Measurements from ENCODE around the gene PLA2G2A. TPM values are rescaled to one million over a fixed set of nuclear protein-coding genes. Genes with fewer than 3 reads are reported as not detected.

Gene PLA2G2A
- total and polyA plus RNA-seq, 8 donors: 2.8 to 52.3 (median 24.4) TPM

GRCh38 chr1:19940486-19941205, 38.8 kb downstream of the PLA2G2A start:
- intact Hi-C loops (cut with DNase I; ENCODE audit: low total_unique reads): no loop called here
- Histone ChIP-seq H3K27ac (no peak overlapping the region), H3K9me3 (no peaks in the 10 kb centered on the region), H3K36me3 (no peaks in the 10 kb centered on the region), H3K4me3 (no peak overlapping the region), H3K4me1 (no peaks in the 10 kb centered on the region), H3K27me3 (no peaks in the 10 kb centered on the region)
- no peak for TF ChIP-seq POLR2A (IDR thresholded peaks at IDR 0.05)
- no peak for TF ChIP-seq POLR2AphosphoS5 (IDR thresholded peaks at IDR 0.05)
- no peak for TF ChIP-seq EP300 (IDR thresholded peaks at IDR 0.05)
- TF ChIP-seq CTCF (IDR thresholded peaks at IDR 0.05): no peak
- DNase-seq: no peak
- WGBS, 5 donors: 53 to 67% (median 60%) methylated on average over 7 of the region's 7 CpGs

- Histone ChIP-seq H3K4me3 (no peak overlapping the region), H3K9me3 (peaks cover 0 to under 1% (median 0%) of the 10 kb centered on the region in 4 donors), H3K27ac (no peak overlapping the region), H3K36me3 (no peaks in the 10 kb centered on the region), H3K4me1 (no peaks in the 10 kb centered on the region), H3K27me3 (no peaks in the 10 kb centered on the region)
- intact Hi-C loops (cut with DNase I; ENCODE audit: low total_unique reads): no loop called here
- WGBS, 5 donors: 88 to 95% (median 90%) methylated on average over 1 of the region's 1 CpG
- TF ChIP-seq POLR2AphosphoS5 (IDR thresholded peaks at IDR 0.05): no peak
- TF ChIP-seq EP300 (IDR thresholded peaks at IDR 0.05): no peak
- no peak for TF ChIP-seq CTCF (IDR thresholded peaks at IDR 0.05)
- no peak for TF ChIP-seq POLR2A (IDR thresholded peaks at IDR 0.05)
- no peak for DNase-seq
Observed at GRCh38 chr1:19938472-19938871, 40.9 kb downstream of the PLA2G2A start.

- WGBS, 5 donors: 71 to 80% (median 74%) methylated on average over 3 of the region's 3 CpGs
- no peak for TF ChIP-seq POLR2AphosphoS5 (IDR thresholded peaks at IDR 0.05)
- TF ChIP-seq POLR2A (IDR thresholded peaks at IDR 0.05): no peak
- TF ChIP-seq CTCF (IDR thresholded peaks at IDR 0.05): no peak
- no peak for TF ChIP-seq EP300 (IDR thresholded peaks at IDR 0.05)
- Histone ChIP-seq H3K4me1 (no peaks in the 10 kb centered on the region), H3K9me3 (peaks cover 4 to 23% (median 18%) of the 10 kb centered on the region in 4 donors), H3K27ac (no peak overlapping the region), H3K4me3 (no peak overlapping the region), H3K36me3 (no peaks in the 10 kb centered on the region), H3K27me3 (no peaks in the 10 kb centered on the region)
- intact Hi-C loops (cut with DNase I; ENCODE audit: low total_unique reads): no loop called here
- DNase-seq: no peak
Observed at GRCh38 chr1:19936061-19936750, 43.2 kb downstream of the PLA2G2A start.

GRCh38 chr1:19934336-19934735, 45.1 kb downstream of the PLA2G2A start:
- Histone ChIP-seq H3K27ac (no peak overlapping the region), H3K4me3 (no peak overlapping the region), H3K4me1 (no peaks in the 10 kb centered on the region), H3K36me3 (no peaks in the 10 kb centered on the region), H3K9me3 (peaks cover 7 to 31% (median 25%) of the 10 kb centered on the region in 4 donors), H3K27me3 (no peaks in the 10 kb centered on the region)
- TF ChIP-seq EP300 (IDR thresholded peaks at IDR 0.05): no peak
- no peak for TF ChIP-seq POLR2AphosphoS5 (IDR thresholded peaks at IDR 0.05)
- TF ChIP-seq CTCF (IDR thresholded peaks at IDR 0.05): no peak
- no peak for TF ChIP-seq POLR2A (IDR thresholded peaks at IDR 0.05)
- intact Hi-C loops (cut with DNase I; ENCODE audit: low total_unique reads): no loop called here
- no peak for DNase-seq
- 82 to 92% (median 89%) methylated on average over 7 of the region's 7 CpGs for WGBS, 5 donors
